Purkinje cell (primary cell): ENCODE results near the gene CEP170B. TPM values are rescaled to one million over a fixed set of nuclear protein-coding genes. Genes with fewer than 3 reads are reported as not detected.

ENCODE experiments used
- polyA plus RNA-seq: library from polyadenylated mRNA; unstranded; fragments of >200 nt; fragmentation: Nextera tagmentation; gene quantifications from 2 replicates; pipeline ENCODE4 v1.2.1, GENCODE V29; 2014

The CEP170B gene
- 0.31 and 0.87 TPM in 2 replicates for polyA plus RNA-seq

GRCh38 chr14:104865081-104865630, at the start of gene CEP170B:
TSS of gene CEP170B (plus strand) at chr14:104865268. CDS start at chr14:104868451, 3,183 bp downstream.

DNA sequence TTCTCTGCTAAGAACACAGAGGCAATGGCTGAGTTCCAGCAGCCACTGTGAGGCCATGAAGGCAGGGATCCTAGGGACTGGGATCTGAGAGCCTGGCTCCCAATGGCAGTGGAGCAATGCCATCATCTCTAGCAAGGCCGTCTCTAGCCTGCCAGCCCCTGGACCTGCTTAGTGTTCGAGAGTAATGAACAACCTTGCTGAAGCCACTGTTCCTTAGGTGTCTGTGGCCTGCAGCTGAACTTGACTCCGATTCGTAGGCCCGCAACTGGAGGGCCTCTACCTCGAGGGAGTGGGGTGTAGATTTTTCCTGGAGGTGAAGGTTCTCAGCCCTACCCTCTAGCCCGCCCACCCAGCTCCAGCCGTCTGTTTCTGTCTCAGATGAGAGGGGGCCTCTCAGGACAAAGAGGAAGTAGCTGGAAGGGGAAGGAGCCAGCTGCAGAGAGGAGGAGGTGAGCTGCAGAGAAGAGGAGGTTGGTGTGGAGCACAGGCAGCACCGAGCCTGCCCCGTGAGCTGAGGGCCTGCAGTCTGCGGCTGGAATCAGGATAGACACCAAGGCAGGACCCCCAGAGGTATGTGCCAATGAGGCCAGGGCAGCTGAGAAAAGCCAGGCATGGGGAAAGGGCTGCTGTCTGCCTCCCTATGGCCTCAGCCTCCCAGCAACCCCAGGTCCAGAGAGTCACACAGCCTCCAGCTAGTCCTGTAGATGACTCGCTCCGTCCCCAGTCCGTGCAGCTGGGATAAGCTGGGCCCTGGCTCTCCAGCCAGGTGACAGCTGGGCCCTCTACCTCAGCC, 59.5 kb downstream of the CEP170B start, which contains the start of gene PLD4:
TSS of gene PLD4 (plus strand) at position 459 of the 793 bp plus-strand sequence. CDS start 2,262 bp downstream, outside the sequence.

Other genes starting within 250 kb of the CEP170B start
- gene INF2, start 175.7 kb upstream of the CEP170B start, polyA plus RNA-seq, result 0.13 and 1.8 TPM in 2 replicates
- 1.8 and 1.9 TPM in 2 replicates for gene ADSS1, start 141.0 kb upstream of the CEP170B start, polyA plus RNA-seq
- gene SIVA1, start 112.1 kb upstream of the CEP170B start, polyA plus RNA-seq, result 26.9 and 30.6 TPM in 2 replicates
- gene AKT1, start 69.5 kb upstream of the CEP170B start, polyA plus RNA-seq, result 0.87 and 1.9 TPM in 2 replicates
- not detected in 2 replicates for gene ZBTB42, start 64.2 kb upstream of the CEP170B start, polyA plus RNA-seq
- gene PLD4, start 59.6 kb downstream of the CEP170B start, polyA plus RNA-seq, result 2.2 TPM in 1 of 2 replicates, not detected in the other
- 3.8 and 6.1 TPM in 2 replicates for gene AHNAK2, start 113.1 kb downstream of the CEP170B start, polyA plus RNA-seq
- 1.5 and 5.5 TPM in 2 replicates for gene CLBA1, start 120.5 kb downstream of the CEP170B start, polyA plus RNA-seq
- 0.36 and 1.2 TPM in 2 replicates for gene CDCA4, start 155.8 kb downstream of the CEP170B start, polyA plus RNA-seq
- gene GPR132, start 200.2 kb downstream of the CEP170B start, polyA plus RNA-seq, result 0.20 and 0.22 TPM in 2 replicates